Stimulated activated CD4-positive, alpha-beta T cell treated with anti-CD3 and anti-CD28 coated beads, Interleukin-4, amount 100 ng/mL, for 48 hours (primary cell): ENCODE data around the gene TM7SF2.
A peak's percentile ranks its signal among the peaks of the same experiment; 100 is the strongest.
"Not testable (repeated sequence)": the region's sequence is repeated elsewhere in the genome, so short reads cannot be mapped to it uniquely, and the experiment has no call there.

Experiments
- DNase-seq, 2 donors: peaks; one replicate each; pipeline ENCODE4 v3.0.0-alpha.2; 2020; ENCODE audit warnings: low read depth in 2 of 2

Gene TM7SF2

GRCh38 chr11:65130631-65131416 is 19.2 kb downstream of the TM7SF2 start:
- DNase-seq = no peak

DNA sequence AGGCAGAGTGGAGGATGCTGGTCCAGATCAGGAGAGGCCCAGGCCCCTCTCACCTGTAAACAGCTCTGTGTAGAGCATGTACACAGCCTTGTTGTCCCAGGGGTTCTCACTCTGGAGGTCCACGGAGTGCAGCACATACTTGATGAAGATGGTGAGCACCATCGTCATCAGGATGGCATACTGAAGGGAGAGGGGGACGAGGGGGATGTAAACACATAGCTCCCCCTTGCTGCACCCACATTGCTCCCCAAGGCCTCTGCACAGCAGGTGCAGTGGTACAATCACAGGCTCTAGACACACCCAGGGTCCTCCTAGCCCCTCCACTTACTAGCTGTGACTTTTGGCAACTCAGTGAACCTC is 19.7 kb downstream of the TM7SF2 start:
- DNase-seq = no peak

DNA sequence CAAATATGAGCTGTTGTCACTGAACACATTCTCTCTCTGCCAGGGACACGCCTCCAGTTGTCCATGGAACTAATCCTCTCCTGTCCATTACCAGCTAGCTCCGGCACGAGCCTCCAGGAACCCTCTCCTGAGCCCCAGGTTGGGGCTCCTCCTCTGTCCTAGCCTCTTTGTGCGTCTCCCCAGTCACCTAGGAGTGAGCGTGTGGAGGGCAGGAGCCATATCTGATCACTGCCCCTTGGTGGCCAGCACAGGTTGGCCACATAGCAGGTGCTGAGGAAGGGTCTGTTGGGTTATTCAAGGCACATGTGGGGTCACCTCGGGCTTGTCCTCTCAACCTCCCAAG is 20.2 kb downstream of the TM7SF2 start:
- no peak for DNase-seq

DNA sequence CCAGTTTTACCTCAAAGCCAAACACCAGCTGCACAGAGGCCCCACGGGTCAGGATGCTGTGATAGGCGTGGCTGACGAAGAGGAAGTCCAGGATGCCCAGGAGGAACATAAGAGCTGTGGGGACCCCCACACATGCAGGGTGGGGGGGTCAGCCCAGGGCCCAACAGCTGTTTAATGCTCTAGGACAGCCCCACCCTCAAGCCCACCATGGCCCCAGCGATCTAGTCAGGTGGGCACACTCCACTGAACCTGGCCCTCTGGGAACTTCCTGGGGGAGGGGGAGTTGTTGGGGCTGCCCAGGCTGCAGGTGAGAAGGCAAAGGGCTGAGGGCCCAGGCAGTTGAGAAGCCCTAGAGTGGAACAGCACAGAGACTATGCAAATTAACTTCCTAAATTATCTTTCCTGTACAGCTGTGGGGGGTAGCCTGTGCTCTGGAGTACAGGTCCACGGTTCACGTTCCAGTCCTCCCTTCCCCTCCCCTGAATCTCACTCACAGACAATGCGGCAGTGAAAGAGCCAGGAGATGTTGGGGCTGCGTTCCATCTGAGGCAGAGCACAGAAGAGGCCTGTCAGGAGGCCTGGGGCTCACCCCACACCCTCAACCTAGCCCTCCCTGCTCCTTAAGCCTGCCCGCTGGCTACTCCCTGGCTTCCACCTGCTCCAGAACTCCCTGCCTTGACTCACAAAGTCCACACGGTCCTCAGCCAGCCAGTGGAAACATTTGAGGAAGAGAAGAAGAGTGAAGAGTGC is 20.7 kb downstream of the TM7SF2 start:
- no peak for DNase-seq

GRCh38 chr11:65132988-65133700 is 21.5 kb downstream of the TM7SF2 start:
- DNase-seq = peak; percentile 57 to 67

- DNase-seq = no peak
Observed at GRCh38 chr11:65133724-65134123, 22.1 kb downstream of the TM7SF2 start.

DNA sequence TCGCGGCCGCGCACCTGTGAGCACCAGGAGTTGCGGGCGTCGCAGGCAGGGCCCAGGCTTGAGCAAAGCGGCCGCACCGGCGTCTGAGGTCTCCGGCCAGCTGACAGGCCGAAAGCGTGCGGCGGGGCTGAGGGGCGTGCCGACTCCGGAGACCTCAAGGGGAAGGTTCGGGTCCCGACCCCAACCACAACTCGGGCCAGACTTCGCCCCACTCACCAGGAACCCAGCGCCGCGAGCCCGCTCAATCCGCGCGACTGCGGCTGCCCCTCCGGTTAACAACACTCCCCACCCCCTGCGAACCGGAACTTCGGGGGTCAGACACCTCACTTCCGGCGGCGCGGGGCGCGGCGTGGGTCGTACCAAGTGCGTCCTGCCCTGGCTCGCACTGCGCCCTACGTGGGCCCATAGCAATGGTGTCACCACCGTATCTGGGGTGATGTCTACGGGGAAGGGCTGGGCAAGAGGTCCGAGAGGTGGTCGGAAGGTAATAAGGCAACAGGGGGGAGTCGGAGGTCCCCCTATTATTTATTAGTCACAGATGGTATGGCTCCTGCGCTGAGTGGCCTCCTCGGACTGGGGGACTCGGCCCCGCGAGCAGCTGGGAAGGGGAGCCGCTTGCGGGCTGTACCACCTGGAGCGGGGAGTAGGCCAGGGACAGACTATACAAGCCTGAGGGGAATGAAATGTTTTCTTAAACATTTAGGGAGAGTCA is 22.7 kb downstream of the TM7SF2 start, which contains the start of gene SYVN1:
TSS of gene SYVN1 (minus strand) at position 280 of the 712 bp plus-strand sequence. CDS start 918 bp downstream, outside the sequence.
- DNase-seq = peak; percentile 86 to 90

DNA sequence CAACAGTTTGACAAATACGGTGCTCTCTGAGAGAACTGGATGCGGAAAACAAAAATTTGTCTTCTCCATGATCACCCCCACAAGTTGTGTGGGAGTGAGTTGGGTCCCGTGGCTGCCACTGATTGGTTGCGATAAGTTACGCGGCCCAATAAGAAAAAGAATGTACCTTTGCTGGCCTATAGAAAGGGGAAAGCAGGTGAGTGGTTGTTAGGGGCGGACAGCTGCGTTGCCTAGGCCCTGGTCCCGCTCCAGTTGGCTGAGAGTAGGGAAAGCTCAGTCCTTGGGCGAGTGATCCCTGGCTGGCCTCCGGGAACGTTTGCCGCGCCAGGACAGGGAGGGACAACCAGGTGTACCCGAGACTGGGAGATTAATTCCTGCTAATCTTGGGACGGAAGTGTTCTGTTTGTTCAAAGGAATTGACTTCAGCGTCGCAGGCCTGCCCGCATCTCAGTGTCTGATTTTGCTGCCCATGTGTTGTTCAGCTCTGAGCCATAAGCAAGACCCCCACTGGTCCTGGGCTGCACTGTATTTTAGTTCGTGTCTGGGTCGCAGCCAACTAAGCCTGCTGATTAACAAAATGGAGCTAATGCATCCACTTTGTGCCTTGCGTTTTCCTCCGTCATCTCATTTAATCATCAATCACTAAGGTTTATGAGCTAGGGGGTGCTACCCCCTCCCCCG is 23.4 kb downstream of the TM7SF2 start:
- peak; percentile 63 to 77 for DNase-seq

- DNase-seq = no peak
Observed at GRCh38 chr11:65135633-65136145, 24.0 kb downstream of the TM7SF2 start.

GRCh38 chr11:65136515-65137096 is 24.9 kb downstream of the TM7SF2 start:
- no peak for DNase-seq

DNA sequence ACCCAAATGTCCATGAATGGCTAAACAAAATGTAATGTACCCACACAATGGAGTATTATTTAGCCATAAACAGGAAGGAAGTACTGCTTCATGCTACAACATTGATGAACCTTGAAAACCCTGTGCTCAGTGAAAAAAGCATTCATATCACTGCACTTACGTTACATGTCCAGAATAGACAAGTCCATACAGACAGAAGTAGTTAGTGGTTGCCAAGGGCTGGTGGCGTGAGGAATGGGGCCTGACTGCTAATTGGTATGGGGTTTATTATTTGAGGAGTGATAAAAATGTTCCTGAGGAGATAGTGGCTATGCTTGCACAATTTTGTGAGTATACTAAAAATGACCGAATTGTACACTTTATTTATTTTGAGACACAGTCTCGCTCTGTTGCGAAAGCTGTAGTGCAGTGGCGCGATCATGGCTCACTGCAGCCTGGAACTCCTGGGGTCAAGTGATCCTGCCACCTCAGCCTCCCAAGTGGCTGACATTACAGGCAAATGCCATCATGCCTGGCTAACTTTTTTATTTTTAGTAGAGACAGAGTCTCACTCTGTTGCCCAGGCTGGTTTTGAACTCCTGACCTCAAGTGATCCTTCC is 30.3 kb downstream of the TM7SF2 start:
- DNase-seq = no peak

DNA sequence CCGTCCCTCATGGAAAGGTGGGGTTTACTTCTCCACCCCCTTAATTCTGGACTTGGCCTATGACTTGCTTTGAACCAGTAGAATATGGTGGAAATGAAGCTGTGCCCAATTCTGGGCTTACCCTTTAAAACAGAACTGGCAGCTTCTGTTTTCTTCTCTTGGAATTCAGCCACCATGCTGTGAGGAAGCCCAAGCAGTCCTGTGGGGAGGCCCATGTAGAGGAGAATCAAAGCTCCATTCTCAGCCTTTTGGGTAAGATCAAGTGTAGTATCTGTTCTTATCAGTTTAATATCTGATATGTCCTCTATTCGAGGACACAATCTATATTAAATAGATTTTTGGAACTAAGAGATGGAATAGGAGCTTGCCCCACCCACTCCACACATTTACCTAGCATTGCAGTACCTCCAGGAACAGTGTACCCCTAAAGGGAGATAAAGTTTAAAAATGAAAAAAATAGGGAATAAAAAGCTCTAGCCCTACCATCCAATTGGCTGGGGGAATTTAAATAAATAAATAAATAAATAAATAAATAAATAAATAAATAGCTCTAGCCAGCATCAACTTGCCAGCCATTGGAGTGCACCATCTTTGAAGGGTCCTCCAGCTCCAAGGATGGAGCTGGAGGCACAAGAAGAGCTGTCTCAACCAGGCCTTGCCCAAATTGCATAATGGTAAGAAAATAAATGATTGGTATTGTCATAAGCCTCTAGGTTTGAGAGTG is 35.8 kb downstream of the TM7SF2 start:
- no peak for DNase-seq

DNA sequence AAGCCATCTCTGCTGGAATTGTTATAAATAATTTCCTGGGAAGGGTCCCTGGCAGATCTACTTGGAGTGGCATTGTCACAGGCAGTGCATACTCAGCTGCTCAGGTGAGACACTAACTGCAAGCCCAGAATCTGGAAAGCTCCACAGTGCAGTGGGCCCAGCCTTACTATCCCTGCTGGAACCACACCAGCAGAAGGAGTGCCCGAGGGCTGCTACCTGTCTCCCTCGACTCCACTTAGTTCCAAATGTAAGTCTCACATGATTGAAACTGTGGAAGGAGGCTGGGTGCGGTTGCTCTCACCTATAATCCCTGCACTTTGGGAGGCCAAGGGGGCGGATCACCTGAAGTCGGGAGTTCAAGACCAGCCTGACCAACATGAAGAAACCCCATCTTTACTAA is 37.0 kb downstream of the TM7SF2 start:
- no peak for DNase-seq

GRCh38 chr11:65150131-65150508 is 38.4 kb downstream of the TM7SF2 start:
- not testable (repeated sequence) for DNase-seq

DNA sequence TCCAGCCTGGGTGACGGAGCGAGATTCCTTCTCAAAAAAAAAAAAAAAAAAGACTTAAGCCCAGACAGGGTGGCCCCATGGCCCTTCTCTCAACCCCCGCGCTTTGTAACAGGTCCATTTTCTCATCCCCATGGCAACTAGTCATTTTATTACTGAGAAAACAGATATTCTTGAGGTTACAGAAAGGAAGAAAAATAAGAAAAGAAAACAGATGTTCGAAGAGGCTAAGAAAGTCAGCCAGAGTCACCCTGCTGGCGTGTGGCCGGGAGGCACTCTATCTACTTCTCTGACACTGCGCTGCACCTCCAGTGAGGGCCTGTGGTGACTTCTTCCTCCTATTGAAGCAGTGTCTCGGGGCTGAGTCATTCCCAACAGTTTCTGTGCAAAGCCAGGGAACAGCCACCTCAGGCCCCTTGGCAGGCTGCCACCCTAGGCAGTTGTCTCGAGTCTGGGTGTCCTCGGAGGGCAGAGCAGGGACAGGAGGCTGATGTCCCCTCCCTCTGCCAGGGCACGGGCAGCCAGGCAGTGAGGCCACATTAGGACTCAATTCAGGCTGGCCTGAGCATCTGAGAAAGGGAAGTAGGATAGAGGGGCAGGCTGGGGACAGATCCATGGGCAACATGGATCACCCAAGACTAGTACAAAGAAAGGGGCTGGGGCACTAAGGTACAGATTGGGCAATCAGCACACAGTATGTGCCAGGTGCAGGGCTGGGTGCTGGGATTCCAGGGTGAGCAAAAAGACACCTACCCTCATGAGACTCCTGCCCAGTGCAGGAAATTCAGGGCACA is 39.0 kb downstream of the TM7SF2 start:
- peak; percentile 30 to 34 for DNase-seq

DNA sequence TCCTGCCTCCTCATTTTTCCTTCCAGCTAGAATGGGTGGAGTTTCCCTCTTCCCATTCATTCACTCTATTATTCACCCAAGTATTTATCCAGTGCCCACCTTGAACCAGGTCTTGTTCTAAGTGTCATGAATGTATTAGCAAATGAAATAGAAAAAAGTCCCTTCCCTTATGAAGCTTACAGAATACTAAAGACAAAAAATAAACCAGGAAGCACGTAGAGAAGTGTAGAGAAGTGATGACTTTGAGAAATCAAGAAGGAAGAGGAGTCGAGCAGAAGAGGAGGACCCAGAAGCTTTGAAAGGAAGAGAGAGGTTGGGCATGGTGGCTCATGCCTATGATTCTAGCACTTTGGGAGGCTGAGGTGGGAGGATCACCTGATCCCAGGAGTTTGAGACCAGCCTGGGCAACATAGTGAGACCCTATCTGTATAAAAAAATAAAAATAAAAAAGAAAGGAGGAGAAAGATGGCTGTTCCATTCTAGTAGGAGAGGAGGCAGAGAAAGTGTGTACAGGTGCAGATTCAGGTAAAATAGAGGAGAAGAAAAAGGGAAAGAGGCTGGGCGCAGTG is 39.7 kb downstream of the TM7SF2 start:
- no peak for DNase-seq

GRCh38 chr11:65152122-65152521 is 40.5 kb downstream of the TM7SF2 start:
- DNase-seq = no peak

DNA sequence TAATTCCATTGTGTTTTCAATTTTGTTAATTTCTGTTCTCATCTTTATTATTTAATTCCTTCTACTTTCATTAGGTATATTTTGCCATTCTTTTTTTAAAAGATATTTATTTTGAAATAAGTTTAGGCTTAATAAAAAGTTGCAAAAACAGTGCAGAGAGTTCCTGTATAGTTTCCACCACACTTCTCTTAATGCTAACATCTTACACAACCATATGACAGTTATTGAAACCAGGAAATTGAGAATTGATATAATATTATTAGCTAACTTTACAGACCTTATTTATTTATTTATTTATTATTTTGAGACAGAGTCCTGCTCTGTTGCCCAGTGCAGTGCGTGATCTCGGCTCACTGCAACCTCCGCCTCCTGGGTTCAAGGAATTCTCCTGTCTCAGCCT is 44.6 kb downstream of the TM7SF2 start:
- DNase-seq = no peak

DNA sequence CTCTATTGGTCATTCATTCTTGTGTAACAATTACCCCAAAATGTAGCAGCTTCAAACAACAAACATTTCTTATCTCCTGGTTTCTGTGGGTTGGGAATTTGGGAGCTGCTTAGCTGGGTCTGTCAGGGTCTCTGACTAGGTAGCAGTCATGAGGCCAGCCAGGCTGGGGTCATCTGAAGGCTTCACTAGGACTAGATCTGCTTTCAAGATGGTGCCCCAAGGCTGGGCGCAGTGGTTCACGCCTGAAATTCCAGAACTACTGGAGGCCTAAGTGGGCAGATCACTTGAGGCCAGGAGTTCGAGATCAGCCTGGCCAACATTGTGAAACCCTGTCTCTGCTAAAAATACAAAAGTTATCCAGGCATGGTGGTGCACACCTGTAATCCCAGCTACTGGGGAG is 45.3 kb downstream of the TM7SF2 start:
- no peak for DNase-seq
